ENCODE data around the gene AKAP7.

DNA sequence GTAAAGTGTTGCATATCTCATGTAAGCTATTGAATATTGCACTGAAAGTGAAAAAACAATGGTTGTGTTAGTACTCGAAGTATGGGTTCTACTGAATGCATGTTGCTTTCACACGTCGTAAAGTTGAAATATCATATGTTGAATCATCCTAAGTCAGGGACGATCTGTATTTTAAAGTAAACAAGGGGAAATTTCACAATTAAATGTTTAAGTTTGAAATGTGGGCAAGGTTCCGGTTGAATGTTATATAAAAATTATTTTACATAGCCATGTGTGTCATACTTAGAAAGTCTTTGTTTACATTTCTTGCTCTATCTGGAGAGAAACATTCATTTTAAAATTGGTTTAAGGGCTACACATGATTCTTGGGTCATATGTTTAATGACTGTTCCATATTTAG is 76.8 kb downstream of the AKAP7 start:
- TF ChIP-seq, protein P1, sequence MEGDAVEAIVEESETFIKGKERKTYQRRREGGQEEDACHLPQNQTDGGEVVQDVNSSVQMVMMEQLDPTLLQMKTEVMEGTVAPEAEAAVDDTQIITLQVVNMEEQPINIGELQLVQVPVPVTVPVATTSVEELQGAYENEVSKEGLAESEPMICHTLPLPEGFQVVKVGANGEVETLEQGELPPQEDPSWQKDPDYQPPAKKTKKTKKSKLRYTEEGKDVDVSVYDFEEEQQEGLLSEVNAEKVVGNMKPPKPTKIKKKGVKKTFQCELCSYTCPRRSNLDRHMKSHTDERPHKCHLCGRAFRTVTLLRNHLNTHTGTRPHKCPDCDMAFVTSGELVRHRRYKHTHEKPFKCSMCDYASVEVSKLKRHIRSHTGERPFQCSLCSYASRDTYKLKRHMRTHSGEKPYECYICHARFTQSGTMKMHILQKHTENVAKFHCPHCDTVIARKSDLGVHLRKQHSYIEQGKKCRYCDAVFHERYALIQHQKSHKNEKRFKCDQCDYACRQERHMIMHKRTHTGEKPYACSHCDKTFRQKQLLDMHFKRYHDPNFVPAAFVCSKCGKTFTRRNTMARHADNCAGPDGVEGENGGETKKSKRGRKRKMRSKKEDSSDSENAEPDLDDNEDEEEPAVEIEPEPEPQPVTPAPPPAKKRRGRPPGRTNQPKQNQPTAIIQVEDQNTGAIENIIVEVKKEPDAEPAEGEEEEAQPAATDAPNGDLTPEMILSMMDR (IDR thresholded peaks at IDR 0.05): no peak
- TF ChIP-seq EZH2 (IDR thresholded peaks at IDR 0.05; ENCODE audit: borderline replicate concordance, insufficient read depth, low read depth, low read length, poor library complexity, severe bottlenecking): no peak

Data from B cell (primary cell).